GM03348 (cell line): Measurements from ENCODE around the gene LLGL1.

Source experiments
- DNase-seq: peaks from one replicate; pipeline ENCODE4 v3.0.0; 2012; ENCODE audit warnings: low spot score

Gene LLGL1

DNA sequence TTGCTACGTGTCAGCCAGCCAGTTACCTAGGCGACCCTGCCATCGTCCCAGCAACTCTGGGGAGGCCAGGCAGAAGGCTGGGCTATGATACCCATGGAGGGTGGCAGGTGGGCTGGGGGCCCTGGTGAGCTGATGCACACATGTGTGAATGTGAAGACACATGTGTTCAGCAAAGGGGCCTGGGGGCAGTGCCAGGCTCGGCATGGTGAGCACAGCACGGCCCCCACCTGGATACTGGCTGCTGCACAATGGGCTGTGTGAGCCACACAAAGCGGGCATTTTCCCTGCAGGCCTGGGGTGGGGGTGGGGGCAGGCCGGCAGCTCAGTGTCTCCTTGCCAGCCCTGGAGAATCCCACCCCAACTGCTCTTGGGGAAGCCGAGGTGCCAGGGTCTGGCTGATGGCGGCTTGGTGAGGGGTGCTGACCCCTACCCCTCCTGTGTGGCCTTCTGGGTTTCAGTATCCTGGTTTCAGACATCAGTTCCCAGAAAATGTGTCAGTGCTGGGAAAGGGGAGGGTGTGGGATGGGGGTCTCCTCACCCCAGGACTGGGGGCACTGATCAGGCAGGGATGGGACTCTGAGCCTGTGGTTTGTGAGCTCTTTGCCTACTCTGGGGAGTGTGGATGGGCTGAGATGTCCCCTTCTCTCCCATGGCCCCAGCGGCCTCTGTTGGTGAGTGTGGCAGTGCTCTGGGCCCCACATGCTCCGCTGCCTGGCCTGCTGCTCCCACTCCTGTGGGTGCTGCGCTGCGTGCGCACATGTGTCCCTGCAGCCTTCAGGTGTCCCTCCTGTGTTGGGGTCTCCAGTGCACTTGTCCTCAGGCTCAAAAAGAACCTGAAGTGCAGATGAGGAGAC, 5.1 kb downstream of the LLGL1 start:
- DNase-seq, result no peak

DNA sequence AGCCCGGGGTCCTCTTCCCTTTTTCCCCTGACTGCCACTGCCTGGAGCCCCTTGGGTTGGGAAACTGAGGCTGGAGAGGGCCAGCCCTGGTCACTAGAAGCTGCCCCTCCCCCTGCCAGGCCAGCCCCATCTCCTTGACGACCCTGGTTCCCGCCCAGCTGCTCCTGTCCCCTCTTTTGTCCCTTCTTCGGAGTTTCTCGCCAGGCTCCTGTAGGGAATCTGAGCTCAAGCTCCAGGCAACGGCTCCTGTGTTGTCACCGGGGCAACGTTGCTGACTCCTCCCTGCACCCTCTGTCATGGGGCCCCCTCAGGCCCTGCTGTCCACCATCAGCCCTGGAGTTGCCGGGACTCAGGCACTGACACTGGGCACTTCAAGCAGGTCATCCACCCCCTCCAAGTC, 5.7 kb downstream of the LLGL1 start:
- no peak for DNase-seq

DNA sequence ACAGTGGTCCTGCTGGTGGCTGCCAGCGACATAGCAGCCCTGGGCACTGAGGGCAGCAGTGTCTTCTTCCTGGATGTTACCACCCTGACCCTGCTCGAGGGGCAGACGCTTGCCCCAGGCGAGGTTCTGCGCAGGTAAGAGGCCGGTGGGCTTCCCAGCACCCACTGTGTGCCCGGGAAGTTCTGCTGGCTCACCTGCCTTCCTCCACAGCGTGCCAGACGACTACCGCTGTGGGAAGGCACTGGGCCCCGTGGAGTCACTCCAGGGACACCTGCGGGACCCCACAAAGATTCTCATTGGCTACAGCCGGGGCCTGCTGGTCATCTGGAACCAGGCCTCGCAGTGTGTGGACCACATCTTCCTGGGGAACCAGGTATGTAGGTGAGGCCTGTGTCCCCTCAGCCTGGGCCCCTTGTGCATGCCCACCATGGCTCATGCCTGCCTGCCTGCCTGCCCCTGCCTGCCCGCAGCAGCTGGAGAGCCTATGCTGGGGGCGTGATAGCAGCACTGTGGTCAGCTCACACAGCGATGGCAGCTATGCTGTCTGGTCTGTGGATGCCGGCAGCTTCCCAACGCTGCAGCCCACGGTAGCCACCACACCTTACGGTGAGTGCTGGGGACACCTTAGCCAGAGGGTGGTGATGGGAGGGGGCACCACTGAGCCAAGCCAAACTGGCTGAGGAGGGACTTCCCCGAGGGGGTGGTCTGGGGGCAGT, 8.5 kb downstream of the LLGL1 start:
- DNase-seq, result no peak

DNA sequence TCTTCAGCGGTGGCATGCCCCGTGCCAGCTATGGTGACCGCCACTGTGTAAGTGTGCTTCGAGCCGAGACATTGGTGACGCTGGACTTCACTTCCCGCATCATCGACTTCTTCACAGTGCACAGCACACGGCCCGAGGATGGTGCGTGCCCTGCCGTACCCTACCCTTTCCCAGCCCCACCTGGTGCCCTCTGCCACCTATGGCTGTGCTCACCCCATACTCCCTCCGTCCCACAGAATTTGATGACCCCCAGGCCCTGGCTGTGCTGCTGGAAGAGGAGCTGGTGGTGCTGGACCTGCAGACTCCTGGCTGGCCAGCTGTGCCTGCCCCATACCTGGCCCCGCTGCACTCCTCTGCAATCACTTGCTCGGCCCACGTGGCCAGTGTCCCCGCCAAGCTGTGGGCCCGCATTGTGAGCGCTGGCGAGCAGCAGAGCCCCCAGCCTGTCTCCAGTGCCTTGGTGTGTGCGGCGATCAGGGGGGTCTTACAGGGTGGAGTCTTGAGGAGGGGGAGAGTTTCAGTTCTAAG, 9.5 kb downstream of the LLGL1 start:
- no peak for DNase-seq

DNA sequence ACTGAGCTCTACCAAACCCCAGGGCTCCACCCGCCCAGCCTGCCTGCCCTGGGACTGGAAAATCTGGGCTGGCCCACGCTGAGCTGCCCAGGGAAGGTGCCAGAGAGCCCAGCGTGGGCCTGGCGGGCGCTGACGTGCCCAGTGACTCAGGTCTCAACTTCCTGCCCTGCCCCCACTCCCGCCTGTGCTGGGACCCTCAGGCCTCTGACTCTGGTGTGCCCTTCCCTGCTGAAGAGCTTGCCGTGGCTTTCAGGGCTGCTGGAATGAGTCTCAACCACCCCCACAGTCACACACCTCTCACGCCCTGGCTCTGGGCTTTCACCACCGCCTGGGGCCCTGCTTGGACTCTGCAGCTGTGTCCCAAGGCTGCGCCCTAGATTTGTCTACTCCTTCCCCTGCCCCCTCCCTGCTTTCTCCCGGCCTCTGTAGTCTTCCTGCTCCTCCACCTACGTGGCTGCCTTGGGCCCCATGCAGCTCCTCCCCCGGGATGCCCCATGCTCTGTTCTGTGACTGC, 10.4 kb downstream of the LLGL1 start:
- no peak for DNase-seq

DNA sequence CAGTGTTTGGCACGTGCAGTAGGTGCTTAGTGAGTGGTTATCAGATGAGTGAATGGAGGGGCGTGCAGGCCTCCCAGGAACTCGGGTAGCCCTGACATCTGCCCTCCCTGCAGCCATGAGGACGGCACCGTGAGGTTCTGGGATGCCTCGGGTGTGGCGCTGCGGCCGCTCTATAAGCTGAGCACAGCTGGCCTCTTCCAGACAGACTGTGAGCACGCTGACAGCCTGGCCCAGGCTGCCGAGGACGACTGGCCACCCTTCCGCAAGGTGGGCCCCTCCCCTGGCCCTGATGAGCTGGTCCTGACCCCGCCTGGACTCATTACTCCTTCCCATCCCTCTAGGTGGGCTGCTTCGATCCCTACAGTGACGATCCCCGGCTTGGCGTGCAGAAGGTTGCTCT, 11.1 kb downstream of the LLGL1 start:
- DNase-seq, result no peak

DNA sequence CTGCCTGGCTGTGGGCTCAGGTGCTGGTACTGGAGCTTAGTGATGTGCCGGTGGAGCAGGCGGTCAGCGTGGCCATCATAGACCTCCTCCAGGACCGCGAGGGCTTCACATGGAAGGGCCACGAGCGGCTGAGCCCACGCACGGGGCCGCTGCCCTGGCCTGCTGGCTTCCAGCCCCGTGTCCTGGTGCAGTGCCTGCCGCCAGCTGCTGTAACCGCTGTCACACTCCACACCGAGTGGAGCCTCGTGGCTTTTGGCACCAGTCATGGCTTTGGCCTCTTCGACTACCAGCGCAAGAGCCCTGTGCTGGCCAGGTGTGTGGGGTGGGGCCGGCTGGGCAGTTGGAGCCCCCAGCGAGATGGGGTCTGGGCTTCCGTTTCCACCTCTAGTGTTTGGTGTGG, 12.0 kb downstream of the LLGL1 start:
- DNase-seq, result no peak

DNA sequence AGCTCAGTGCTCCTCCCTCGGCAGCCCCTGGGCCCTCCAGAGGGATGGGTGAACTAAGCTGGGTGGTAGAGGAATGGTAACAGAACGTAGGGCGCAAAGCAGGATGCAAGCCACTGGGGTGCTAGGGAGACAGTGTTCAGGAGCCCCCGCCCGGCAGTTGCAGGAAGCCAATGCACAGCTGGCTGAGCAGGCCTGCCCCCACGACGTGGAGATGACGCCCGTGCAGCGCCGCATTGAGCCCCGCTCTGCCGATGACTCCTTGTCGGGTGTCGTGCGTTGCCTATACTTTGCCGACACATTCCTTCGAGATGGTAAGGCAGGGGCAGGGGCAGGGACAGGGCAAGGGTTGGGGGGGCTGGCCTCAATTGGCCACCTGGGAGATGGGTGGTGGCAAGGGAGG, 12.9 kb downstream of the LLGL1 start:
- DNase-seq, result no peak

DNA sequence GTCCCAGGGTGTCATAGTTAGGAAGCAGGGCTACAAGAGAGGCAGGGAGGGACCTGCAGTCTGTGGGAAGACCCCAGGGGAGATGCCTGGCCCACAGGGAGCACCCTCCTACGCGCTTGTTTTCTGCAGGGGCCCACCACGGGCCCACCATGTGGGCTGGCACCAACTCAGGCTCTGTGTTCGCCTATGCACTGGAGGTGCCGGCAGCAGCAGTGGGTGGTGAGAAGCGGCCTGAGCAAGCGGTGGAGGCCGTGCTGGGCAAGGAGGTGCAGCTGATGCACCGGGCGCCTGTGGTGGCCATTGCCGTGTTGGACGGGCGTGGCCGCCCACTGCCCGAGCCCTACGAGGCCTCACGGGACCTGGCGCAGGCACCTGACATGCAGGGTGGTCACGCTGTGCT, 15.0 kb downstream of the LLGL1 start:
- DNase-seq, result no peak

DNA sequence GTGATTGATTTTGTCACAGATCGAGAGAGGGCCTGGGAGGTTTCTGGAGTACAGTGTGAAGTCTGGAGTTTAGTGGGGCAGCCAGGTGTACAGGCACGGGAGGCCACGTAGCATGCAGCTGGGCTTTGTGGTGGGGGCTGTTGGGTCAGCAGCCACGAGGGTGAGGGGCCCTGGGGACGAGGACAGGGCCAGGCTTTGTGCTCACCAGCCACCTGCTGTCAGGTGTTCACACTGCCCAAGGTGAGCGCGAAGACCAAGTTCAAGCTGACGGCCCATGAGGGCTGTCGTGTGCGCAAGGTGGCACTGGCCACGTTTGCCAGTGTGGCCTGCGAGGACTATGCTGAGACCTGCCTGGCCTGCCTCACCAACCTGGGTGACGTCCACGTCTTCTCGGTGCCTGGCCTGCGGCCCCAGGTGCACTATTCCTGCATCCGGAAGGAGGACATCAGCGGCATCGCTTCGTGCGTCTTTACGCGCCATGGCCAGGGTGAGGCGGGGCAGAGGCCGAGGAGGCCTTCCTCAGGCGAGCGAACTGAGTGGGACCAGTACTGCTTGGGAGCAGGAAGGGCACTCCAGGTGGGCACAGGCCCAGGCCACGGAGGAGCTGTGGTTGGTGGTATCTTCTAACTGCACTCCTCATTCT, 15.9 kb downstream of the LLGL1 start:
- no peak for DNase-seq

DNA sequence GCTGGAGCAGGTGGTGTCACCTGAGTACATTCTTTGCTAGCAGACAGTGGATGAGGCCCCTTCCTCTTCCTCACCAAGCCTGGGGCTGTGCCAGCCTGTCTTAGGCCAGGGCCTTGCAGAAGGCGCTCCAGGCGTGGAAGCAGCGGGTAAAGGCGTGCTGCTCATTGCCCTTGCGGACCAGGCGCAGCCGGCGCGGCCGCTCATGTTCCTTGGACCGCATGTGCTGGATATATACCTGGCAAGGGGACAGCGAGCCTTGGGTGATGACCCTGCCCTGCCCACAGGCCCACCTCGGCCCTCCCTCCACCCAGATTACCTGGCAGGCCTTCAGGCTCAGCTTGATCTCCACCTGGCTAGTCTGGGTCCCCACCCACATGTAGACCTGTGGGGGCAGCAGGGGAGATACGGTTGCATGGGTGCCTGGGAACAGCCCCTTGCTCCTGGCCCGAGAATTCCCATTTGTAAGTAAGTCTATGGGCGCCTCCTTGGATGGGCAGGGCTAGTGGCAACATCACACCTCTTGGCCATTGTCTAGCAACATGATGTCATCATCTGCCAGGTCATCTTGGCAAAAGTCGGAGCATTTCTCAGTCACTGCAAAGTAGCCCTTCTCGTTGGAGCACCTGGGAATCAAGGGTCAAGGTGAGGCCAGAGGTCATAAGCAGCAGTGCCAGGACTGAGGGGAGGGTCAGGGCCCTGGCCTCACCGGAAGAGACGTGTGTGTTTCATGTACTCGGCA, 19.8 kb downstream of the LLGL1 start:
- DNase-seq, result no peak

DNA sequence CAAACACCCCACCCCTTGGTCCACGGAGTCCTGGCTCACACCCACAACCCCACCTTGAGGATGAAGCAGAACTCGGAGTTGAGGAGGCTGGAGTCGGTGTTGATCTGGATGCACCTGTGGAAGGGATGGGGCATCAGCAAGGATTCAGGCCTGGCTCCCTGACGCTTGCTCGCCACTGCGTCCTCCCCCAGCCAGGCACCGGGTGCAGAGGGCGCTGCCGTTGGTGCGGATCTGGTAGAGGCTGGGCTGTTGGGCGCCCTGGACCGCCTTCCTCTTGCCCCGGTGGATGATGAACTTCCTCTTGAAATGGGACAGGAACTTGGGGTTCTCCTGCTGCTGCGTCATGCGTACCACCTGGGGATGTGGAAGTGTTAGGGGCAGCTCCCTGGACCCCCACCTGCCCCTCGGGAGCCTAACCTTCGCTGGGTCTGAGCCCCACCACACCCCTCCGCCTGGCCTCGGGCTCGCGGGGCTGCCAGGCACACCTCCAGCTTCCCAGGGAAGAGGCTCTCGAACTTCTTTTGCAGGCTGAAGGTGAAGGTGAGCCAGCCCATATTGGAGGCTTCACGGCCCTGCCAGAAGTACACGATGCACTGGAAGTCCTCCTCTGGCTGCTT, 20.8 kb downstream of the LLGL1 start:
- no peak for DNase-seq

DNA sequence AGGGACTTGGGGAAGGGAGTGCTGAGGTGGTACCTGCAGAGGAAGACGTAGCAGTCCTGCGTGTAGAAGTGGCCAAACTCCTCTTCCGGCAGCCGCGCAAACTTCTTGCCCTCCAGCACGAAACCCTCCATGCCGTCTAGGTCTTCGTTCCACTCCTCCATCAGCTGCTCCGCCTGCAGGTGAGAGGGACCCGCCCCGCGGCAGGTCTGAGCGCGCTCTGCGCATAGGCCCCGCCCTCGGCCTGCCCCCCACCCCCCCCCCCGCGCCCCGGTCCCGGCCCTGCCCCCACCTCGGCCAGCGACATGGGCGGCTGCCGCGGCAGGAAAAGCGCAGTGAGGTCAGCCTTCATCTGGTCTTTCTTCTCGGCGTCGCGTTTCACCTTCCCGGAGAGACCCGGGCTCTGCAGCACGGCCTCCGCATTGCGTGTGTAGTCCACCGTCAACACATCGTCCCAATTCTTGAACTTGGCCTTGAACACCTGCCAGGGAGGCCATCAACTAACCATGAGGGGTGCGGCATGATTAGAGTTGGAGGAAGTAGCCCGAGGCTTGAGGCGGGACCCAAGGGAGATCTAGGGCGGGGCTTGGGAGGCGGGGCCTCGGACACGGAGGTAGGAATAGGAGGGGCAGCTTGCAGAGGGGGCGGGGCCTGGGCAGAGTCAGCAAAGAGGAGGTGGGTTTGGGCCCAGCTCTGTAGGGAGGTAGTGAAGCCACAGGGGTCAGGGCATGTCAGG, 21.6 kb downstream of the LLGL1 start:
- DNase-seq, result peak; percentile 77

DNA sequence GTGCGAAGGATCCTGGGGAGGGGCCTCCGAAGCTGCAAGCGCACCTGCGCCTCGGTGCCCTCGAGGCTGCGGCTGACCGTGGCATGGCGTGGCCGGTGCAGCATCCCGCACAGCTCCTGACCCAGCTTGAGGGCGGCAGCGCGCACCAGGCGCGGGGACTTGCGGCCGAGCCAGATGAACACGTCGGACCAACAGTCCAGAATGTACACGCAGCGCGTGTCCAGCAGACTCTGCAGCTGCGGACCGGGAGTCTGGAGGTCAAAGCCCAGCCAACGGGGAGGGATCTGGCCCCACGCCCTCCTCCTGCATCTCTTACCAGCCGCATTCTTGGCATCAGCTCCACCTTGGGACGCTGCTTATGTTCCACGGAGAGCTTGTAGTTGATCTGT, 22.2 kb downstream of the LLGL1 start:
- no peak for DNase-seq

DNA sequence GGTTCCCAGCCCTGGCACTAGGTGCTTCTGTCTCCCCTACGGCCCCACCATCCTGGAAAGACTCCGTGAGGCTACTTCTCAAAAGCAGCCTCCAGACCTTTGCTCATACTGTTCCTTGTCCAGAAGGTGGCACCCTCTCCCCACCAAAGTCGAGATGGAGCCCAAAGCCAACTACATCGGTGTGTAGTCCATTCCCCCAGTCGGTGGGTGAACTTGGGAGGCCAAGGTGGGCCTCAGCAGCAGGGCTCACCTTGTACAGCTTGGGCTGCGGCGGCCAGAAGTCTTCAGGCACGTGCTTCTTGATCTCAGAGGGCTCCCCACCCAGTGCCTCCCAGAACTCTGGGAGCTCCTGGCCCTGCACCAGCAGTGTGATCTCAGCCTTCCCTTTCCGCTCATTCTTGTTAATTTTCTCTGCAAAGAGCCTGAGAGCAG, 22.9 kb downstream of the LLGL1 start:
- DNase-seq, result peak; percentile 86

DNA sequence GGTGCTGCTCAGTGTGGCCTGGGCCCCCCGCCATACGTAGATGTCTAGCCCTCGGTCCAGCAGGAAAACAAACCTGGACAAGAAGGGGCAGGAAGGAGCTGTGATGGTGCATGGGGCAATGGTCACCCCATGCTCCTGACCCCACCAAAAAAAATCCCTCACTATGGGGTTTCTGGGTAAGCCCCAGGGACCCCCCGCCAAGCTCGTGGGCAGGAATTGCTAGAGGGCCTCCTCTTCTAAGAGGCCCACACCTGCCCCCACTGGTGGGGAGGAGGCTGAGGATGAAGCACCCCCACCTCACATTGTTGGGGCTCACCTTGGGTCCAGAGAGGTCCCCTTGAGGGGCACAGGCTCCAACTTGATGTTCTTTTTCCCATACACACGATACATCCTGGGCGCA, 23.4 kb downstream of the LLGL1 start:
- no peak for DNase-seq

DNA sequence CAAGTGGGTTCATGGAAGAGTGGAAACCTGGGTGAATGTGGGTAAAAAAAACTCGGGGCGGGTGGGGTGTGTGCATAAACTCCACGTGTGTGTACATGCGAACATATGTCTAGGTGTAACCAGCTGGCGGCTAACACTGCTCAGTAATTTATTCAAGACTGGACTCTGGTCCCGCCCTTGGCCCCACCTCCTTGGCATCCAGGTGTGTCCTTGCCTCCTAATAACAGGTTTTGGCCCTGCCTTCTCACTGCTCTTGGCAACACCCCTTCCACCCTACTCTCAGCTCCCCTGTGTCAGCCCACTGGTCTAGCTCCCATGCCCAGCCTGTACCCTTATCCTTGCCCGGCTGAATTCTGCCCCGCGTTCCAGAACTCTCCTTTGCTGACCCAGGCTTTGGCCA, 24.8 kb downstream of the LLGL1 start:
- DNase-seq, result no peak

DNA sequence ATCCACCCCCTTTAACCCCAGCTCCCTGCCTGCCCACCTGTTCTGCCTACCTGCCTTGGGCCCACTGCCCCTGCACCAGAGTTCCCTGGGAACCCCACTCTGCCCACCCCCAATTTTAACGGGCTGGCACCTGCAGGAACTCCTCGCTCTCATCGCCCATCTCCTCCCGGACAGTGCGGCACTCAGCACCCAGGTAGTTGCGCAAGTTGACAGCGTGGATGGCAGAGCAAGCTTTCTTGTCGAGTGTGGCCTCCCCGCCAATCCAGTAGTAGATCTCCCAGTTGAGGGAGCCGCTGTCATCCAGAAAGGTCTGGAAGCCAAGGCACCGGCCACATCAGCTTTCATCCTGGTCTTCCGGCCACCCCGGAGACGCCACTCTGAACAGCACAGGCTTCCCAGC, 25.3 kb downstream of the LLGL1 start:
- DNase-seq, result no peak

DNA sequence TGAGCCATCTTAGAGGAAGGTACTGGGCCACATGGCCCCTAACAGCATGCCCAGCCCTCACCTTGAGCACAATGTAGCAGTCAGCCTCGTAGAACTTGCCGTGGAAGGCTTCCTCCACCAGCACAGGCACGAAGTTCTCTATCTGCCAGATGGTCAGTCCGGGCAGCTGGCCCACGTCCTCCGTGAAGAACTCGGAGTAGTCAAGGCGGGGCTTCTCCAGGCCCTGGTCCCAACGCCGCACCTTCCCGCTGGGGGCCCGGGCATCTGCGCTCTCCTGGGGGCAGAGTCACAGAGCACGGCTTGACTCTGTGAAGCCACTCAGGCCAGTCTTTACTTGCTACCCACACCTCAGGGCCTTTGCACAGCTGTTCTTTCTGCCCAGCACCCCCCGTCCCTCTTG, 25.8 kb downstream of the LLGL1 start:
- no peak for DNase-seq

DNA sequence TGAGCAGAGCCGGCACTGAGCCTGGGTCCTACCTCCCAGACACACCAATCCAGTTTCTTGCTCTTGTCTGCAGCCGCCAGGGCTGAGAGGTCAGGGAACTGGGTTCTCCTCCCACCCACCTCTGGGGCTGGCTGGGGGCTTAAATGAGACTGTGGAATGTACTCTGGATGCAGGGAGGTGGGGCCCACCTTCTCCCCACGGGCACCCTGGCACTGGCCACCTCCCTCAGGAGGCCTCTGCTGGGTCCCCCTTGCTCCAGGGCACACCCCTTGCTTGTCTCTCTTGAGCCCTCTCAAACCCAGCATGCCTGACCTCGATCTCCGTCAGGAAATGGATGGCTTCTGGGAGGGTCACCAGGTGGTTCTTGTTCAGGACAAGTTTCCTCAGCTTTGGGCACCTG, 26.7 kb downstream of the LLGL1 start:
- DNase-seq, result no peak
